Effector CD8-positive, alpha-beta T cell (primary cell): ENCODE data around the gene RPS6KB2.
"Not testable (repeated sequence)": the region's sequence is repeated elsewhere in the genome, so short reads cannot be mapped to it uniquely, and the experiment has no call there.

Experiments used
- DNase-seq: peaks from one replicate; lab custom pipeline; 2025; lab: John Stamatoyannopoulos, UW

RPS6KB2 gene

DNA sequence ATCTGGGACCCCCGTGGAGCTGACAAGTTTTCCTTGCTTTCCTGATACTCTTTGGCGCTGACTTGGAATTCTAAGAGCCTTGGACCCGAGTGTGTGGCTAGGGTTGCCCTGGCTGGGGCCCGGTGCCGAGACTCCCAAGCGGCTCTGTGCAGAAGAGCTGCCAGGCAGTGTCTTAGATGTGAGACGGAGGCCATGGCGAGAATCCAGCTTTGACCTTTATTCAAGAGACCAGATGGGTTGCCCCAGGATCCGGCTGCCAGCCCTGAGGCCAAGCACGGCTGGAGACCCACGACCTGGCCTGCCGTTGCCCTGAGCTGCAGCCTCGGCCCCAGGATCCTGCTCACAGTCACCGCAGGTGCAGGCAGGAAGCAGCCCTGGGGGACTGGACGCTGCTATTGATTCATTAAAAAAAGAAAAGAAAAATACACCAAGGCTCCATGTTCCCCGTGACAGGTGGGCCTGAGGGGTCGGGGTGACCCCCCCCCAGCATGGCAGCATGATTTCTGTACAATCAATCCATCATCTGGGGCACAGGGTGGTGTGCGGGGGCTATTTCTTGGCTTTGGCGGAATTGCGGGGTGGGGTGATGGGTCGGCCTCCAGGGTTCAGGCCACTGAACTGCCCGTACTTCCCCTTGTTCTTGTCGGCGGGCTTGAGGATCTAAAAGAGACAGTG lies 30.2 kb upstream of the RPS6KB2 start:
- no peak for DNase-seq

DNA sequence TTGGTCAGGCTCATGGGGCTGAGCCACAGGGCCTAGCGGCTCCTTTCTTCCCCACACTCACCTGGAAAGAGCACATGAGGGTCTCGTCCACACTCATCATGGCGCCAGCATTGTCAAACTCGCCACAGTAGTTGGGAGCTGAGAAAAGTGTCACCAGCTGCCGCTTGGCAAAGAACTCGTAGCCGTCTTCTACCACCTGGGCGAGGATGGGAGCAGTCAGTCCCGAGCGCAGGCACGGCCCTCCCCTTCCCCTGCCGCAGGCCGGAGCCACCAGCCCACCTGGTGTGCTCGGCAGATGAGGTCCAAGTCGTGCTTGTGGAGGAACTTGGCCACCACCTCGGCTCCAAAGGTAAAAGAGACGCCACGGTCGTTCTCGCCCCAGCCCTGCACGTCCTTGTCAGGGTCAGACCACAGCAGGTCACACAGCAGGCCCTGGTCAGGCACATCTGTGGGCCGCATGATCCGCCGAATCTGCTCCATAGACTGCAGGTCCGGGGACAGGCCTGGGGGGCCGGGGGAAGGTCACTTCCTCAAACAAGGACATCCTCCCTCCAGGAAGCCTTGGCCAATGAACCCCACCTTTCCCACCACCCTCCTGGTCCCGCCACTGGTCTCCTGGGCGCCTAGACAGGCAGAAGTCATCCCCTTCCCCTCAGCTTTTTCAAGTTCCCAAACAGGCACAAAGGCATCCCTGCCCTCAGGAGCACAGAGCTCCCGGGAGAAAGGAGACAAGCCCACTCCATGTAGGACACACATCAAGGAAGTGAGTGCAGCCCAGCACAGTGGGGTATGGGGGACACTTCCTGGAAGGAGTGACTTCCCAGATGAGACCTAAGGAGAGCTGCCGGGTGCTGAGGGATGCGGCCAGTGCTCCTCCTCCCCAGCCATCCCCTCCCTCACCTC lies 29.4 kb upstream of the RPS6KB2 start:
- no peak for DNase-seq

DNA sequence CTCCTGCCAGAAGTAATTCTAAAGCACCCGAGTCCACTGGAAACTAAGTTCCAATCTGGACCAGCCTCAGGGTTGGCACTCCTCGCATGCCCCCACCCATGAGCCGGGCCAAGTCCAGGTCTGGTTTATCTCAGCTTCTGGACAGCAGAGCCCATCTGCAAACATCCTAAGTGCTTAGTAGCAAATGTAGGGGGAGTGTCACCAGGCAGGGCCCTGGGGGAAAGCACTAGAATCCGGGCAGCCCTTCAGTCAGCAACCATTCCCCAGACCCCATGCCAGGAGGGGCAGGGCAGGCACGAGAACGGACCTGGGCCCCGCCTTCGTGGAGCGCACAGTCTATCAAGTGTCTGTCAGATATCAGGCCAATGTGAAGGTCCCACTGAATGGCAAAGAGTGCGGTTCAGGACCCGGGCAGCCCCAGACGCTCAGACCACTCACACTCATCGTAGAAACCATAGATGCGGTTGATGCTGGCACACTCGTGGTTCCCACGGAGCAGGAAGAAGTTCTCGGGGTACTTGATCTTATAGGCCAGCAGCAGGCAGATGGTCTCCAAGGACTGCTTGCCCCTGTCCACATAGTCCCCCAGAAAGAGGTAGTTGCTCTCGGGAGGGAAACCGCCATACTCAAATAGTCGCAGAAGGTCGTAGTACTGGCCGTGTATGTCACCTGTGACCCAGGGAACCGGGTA lies 27.9 kb upstream of the RPS6KB2 start:
- DNase-seq: no peak

DNA sequence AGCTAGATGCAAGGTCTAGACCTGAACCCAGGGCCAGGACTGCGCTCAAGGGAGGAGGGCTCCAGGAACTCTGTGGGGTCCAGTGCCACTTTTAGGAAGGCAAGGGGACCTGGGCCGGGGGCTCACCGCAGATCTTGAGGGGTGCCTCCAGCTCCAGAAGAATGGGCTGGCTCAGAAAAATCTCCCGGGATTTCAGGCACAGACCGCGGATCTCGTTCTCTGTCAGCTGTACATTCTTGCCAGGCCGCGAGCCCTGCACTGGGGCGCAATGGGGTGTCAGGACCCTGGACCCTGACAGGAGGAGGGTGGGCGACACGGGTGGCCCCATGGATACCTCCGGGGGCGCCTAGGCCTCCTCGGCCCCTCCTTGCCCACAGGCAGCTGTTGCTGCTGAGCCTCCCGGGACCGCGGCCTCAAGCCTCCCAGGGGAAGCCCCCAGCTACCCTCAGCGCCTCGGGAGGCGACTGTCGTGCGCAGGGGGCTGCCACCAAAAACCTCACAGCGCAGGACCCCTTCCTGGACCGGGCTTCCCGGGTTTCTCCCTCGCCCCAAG lies 27.3 kb upstream of the RPS6KB2 start:
- no peak for DNase-seq

DNA sequence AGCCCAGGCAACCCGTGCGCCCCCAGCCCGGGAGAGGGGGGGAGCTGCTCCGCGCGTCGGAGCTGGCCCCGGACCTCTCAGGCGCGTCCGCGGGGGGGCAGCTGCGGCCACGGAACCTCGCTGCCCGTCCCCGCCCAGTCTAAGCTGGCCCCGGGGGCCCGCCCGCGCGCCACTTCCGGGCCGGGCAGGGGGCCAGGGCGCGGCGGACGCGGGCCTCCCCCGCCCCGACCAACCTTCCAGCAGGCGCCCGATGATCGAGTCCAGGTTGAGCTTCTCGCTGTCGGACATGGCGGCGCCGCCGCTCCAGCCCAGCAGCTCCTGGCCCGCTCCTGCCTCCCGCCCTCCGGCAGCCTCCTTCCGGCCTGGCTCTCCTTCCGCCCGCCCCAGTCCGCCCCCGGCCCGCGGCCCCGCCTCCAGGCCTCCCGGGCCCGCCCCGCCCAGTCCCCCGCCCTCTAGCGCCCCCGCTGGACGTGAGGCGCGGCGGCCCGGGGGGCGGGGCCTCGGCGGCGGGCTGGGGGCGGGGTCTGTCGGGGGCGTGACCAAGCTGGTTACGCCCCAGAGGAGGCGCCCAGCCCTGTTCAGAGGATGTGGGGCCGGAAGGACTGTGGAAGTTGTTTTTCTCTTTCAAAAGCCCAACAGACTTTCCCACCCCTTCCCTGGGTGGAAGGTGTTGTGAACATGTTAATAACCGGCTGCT lies 26.7 kb upstream of the RPS6KB2 start, which contains the start of gene PPP1CA:
TSS of gene PPP1CA (minus strand) at position 364 of the 697 bp plus-strand sequence. CDS start at position 288, 76 bp downstream.
- DNase-seq: peak; percentile 88

DNA sequence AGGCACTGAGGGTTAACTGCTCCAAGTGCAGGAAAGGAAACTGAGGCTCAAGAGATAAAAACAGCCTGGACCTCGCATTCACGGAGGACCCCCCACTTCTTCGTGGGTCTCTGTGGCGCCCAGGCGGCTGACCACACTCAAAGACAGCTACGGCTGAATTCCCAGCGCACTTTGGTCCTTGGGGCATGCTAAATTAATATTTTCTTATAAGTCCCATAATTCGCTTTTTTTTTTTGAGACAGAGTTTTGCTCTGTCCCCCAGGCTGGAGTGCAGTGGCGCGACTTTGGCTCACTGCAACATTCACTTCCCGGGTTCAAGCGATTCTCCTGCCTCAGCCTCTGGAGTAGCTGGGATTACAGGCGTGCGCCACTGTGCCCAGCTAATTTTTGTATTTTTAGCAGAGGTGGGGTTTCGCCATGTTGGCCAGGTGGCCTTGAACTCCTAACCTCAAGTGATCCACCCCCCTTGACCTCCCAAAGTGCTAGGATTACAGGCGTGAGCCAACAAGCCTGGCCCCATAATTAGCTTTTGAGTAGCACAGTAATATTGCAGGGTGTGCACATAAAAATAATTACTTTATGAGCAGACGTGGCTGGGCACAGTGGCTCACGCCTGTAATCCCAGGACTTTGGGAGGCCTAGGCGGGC lies 26.0 kb upstream of the RPS6KB2 start:
- not testable (repeated sequence) for DNase-seq

DNA sequence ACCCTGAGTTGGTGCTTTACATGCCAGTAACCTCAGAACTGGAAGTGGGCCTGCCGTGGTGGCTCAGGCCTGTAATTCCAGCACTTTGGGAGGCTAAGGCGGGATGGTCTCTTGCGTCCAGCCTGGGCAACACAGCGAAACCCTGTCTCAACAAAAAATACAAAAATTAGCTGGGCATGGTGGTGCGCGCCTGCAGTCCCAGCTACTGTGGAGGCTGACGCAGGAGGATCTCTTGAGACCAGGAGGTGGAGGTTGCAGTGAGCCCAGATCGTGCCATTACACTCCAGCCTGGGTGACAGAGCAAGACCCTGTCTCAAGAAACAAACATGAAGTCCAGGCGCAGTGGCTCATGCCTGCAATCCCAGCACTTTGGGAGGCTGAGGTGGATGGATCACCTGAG lies 25.2 kb upstream of the RPS6KB2 start:
- not testable (repeated sequence) for DNase-seq

DNA sequence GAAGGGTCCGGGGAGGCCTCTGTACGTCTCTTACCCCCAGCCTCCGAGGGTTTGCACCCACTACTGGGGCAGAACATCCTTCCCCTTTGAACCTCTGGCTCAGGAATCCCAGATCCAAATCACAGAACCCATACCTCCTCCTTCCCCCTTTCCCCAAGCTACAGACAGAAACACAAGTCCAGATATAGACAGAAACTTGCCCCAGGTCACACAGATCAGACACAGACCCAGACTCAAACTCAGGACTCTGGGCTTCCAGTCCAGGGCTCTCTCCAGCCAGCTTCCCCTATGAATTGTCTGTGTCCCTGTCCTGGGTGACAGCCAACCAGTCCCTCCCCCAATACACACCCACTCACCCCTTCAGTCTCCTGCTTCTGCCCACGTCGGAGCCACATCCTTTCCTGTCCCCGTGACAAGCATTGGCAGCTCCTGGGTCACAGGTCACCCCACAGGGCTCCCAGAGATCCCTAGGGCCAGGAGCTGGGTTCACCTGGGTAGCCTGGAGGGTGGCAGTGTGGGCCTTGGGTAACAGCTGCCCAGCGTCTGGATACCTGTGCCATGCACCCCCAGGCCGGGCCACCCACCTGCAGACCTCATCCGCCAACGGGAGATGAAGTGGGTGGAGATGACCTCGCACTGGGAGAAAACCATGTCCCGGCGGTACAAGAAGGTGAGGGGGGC lies 23.6 kb upstream of the RPS6KB2 start:
- DNase-seq: no peak

DNA sequence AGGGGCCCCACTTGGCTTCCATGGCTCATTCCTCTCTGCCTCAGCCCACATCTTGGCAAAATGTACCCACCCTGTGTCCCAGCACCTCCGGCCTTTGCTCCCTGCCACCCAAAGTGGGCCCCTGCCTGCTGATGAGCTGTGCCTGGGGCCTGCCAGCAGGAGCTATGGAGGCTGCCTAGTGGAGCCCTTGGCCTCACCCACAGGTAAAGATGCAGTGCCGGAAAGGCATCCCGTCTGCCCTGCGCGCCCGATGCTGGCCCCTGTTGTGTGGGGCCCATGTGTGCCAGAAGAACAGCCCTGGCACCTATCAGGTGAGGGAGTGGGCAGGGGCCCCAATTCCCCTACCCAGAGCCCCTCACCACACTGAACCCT lies 23.1 kb upstream of the RPS6KB2 start:
- DNase-seq: no peak

DNA sequence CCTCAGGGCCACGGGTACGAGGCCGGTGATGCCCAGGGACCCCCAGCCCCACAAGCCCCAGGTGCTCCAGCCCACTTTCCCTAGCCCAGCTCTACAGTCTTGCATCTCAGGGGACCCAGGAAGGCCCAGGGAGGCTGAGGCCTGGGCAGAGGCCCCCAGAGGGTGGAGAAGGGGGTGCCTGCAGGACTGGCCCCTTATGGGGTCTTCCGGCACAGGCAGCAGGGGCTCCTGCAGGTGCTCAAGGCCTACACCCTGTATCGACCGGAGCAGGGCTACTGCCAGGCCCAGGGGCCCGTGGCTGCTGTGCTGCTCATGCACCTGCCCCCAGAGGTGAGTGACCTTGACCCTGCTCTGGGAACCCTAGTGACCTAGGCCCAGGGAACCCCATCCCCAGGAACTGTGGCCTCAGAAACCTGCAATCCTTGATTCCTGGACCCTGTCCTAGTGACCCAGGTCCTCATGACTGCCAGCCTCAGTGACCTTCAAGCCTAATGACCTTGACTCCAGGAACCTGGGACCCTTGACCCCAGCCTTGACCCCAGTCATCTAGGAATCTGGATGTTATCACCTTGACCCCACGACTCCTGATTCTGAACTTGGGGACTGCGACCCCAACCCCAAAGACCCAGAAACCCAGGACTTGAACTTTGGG lies 22.5 kb upstream of the RPS6KB2 start:
- DNase-seq: no peak

DNA sequence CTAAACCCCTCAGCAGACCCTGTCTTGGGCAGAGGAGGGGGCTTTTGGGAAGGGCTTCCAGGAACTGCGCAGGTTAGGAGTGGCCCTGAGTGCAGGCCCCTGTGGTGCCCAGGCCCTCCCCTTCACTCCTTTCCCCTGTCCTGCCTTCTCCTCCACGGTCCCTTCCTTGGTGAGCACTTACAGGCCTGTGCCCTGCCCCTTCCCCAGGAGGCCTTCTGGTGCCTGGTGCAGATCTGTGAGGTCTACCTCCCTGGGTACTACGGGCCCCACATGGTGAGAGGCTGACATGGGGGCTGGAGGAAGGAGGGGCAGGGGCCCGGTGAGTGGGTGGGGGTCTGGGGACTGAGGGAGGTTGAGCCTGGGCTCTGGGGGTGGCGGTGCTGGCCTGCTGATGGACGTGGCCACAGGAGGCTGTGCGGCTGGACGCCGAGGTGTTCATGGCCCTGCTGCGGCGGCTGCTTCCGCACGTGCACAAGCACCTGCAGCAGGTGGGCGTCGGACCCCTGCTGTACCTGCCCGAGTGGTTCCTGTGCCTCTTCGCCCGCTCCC lies 21.8 kb upstream of the RPS6KB2 start:
- no peak for DNase-seq

DNA sequence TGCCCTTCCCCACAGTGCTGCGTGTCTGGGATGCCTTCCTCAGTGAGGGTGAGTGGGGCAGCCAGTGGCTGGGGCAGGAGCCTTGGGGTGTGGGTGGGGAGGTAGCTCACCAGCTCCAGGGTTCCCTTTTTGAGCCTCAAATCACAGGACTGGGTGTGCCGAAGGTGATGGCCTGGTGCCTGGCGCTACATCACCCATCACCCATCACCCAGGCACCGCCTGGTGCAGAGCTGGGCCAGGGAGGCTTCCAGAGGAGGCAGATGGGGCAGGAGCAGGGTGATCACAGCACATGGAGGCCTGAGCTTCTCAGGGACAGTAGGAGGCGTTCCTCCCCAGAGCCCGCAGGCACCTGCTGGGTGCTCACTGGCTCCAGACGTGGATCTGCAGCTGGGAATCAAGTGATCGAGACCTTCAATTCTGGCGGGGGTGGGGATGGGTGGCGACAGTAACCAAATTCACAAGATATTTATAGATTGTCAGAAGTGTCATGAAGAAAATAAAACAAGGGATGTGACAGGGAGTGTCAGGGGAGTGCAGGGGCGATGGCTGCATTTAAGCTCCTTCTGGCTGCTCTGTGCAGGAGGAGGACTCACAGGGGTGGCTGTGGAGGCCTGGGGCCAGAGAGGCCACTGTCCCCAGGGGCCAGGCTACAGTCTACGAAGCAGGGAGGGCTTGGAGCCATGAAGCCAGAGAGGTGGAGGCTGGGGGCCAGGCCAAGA lies 21.2 kb upstream of the RPS6KB2 start:
- DNase-seq: peak; percentile 19

DNA sequence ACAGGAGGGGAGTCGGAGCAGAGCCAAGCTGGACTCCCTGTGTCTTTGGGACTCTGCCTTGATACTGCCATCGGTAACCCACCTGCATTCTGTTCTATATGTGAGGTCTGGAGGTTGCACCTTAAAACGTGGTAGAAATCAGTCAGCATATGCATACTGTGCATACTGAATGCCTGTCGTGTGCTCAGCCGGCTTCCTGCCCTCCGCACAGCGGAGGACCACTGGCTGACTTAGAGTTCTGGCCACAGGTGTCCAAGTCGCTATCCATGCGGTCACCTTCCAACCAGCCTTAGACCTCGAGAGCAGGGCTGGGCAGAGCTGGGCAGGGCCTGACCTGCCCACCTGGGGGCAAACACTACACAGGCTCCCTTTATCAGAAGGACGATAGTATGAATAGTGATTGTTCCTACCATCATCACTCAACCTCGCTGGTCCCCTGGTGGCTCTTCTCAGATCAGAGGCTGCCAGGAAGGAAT lies 20.6 kb upstream of the RPS6KB2 start:
- no peak for DNase-seq

DNA sequence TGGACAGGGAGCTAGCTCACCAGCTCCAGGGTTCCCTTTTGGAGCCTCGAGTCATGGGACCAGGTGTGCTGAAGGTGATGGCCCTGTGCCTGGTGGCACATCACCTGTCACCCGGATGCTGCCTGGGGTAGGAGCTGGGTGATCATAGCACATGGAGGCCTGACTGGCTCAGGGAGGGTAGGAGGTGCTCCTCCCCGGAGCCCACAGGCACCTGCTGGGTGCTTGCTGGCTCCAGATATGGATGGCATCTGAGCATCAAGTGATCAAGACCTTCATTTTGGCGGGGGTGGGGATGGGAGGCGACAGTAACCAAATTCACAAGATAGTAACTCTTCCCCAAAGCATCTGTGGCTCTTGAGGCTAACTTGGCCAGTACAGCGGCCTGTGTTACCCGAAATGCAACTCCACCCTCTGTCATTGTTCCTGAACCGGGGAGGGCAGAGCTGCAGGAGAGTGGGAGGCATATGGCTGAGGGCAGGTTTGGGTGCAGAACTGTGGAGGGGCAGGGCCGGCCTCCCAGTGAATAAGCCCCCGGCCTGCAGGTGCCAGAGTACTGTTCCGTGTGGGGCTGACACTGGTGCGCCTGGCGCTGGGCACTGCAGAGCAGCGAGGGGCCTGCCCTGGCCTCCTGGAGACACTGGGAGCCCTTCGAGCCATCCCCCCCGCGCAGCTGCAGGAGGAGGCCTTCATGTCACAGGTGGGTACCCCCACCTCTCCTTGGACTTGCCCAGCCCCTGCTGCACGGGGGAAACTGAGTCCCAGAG lies 19.7 kb upstream of the RPS6KB2 start:
- no peak for DNase-seq

DNA sequence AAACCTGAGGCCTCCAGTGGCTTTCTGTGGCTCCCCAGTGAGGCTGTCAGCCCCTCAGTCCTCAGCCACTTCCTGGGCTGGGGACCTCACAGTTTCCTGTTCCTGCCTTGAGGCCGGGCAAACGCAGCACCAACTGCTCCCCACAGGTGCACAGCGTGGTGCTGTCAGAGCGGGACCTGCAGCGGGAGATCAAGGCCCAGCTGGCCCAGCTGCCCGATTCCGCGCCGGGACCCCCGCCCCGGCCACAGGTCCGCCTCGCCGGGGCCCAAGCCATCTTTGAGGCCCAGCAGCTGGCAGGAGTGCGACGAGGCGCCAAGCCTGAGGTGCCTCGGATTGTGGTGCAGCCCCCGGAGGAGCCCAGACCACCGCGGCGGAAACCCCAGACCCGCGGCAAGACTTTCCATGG lies 19.0 kb upstream of the RPS6KB2 start:
- peak; percentile 46 for DNase-seq

DNA sequence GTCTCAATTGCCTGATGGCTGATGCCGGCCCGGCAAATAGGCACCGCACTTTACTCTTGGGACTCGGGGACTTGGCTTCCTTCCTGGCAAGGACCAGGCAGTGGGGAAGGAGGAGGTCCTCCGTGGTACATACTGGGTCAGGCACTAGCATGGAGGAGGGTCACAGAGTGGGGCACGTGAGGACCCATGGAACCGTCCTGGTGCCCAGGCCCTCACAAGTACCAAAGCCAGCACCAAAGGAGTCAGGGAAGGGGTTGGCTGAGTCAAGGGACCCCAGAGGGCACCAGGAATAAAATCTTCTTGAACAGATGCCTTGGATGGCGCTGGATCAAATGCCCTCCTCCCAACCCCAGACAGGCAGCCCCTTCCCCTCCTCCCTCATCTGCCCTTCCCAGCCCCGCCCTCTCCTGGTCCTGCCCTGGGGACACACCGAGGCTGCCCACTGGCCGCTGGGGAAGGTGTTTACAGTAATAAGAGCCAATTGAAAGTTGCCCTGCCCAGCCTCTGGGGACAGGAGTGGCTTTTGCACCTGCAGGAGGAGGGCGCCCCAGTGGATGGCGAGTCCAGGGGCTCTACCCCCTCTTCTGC lies 18.4 kb upstream of the RPS6KB2 start:
- DNase-seq: no peak

DNA sequence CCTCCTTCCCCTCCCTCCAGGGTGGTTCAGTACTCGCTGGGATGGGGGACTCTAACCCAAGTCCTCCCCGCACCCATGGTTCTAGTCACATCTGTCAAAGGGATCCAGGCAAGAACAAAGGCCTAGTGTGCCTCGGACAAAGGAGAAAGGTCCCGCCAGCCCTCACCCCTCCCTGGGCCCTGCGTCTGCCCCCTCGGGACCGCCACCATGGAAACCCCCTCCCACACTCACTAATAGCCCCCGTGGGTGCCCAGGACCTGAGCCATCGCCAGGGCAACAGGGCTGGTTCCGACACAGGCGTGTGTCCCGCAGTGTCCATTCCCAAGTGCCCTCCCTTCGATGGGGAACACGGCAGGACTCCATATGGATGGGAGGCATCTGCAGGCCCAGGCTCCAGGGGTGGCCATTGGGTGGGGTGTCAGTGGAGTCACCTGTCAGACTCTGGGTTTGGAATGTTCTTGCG lies 17.9 kb upstream of the RPS6KB2 start:
- DNase-seq: no peak
